CD4-positive, alpha-beta T cell treated with Interleukin-1 beta for 1 hour (primary cell): Measurements from ENCODE around the gene PDE2A.
A peak's percentile ranks its signal among the peaks of the same experiment; 100 is the strongest.

ENCODE experiments used
- DNase-seq, 2 donors: peaks; one replicate each; pipeline ENCODE4 v3.0.0-alpha.2; 2020 to 2022

Gene PDE2A

DNA sequence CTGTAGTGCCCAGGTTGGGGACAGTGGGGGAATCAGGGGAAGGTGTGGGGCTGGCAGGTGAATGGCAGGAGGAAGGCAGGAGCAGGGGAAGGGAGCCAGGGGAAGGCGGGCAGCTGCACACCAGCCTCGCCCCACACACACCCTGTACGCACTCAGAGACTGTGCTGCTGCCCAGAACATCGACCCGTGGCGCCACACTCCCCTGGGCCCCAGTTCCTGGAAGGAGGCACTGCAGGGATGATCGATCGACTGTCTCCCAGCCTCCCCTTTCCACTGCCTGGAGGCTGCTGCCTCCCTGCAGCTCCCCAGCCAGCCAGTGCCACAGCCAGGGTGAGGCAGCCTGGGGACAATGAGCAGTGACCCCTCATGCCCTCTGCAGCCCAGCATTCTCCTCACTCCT lies 19.2 kb downstream of the PDE2A start:
- no peak for DNase-seq

DNA sequence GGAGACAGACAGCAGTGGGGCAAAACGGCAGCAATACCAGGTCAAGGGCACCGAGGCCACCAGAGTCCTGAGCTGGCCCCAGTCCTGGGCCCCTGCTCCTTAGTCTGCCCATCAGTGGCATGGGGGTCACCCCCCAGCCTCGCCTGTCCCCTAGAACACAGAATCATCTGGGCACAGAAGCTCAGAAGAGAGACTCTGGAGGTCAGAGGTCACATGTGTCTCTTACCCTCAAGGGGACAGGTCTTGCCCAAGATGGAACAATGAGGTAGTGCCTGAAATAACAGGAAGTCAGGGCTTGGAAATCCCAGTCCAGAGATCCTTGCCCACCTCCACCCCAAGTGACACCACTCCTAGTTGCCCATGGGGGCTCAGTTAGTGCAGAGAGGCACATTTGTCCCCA lies 20.6 kb downstream of the PDE2A start:
- no peak for DNase-seq

DNA sequence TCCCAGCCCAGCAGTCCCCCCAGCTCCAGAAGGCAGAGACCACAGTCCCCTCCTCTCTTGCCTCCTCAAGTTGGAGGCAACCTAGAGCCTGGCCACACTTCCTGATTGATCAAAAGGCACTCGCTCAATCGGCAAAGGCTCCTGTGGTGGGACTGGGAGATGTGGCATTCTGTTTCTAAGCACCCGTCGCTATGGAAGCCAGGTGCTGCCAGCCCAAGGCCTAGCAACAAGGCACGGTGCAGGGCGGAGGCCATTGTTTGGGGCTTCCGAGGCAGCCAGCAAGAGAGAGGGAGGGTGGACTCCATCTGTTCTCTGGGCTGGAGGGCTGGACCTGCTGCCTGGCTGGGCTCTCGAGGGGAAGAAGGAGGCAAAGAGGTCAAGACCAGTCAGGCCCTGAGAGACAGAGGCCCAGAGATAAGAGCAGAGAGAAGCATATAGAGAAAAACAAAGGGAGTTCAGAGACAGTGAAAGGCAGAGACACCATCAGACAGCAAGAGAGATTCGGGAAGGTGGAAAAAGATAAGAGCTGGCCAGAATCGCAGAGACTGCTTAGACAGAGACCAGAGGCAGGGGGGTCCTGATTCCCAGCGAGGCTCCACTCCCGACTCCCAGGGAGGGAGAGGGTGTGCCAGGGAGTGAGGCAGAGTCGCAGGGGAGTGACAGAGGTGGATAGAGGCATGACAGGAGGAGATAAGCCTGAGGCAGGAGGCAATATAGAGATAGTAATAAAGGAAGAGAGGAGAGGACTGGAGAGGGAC lies 21.2 kb downstream of the PDE2A start:
- DNase-seq = no peak

DNA sequence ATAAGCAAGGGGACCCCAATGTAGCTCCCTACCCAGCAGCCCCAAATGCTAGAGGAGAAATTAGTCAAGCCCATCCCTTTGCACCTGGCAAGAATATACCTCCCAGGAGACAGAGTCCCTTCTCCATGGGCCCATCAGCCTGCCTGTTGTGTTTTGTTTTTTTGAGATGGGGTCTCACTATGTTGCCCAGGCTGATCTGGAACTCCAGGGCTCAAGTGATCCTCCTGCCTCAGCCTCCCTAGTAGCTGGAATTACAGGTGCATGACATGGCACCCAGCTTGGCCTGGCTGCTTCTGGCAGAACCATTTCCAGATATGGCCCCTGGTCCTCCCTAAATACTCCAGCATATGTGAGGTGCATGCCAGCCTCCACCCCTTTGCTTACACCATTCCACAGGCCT lies 22.1 kb downstream of the PDE2A start:
- no peak for DNase-seq

DNA sequence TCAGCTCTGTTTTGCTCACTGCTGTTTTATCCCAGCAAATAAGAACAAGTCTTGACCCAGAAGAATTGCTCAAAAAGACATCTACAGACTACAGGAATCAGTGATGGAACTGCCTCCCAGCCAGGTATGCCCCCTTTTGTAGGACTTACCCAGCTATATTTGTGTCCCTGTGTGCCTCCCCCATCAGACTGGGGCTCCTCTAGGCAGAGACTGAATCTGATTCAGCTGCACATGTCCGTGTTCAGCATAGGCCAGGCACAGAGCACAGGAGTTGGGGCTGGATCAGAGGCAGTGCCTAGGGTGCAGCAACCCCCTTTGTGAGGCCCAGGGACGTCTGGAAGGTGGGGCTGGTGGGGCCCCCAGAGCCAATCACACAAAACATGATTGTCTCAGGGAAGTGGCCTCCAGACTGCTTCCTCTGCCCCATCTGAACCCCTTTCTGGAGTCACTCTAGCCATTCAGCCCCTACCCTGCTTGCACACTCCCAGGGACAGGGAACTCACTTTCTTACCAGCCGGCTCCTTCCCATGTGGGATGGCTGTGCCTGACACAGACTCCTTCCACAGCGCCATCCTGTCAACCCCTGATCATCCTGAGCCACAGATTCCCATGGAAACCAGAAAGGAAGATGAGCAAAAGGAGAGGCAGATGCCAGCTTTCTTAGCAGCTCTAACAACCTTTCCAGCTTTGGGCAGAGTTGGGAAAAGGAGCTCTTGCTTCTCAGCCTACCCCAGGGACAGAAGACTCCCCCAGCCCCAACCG lies 24.8 kb downstream of the PDE2A start:
- DNase-seq = no peak

DNA sequence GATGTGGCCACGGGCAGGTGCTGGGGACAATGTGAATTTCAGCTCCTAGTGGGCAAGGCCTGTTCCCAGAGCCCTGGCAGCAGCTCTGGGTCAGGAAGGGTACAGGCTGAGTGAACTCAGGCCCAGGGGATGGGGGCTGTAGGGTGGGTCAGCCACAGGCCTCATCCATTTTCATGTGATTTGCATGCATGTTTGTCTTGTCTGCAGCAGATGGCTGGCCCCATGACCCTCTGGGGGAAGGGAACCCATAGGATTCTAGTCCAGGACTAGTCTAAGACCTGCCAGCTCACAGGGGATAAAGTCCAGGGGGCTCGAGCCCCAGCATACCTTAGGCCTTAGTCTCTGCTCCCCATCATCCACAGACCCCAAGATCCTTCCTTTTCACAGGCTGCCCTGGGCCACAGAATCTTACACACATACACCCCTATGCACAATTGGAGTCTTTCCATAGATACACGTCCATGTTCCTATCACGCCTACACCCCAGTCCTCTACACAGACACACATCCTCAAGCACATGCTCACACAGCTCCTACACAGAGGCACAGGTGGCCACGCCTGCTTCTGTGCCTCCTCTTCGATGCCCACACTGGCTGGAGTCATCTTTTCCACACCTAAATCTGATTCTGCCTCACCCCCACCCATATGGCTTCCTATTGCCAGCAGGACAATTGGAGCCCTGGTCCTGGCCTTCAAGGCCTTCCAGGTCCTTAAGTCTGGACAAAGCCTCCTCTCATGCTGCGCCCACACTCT lies 25.7 kb downstream of the PDE2A start:
- DNase-seq = no peak

DNA sequence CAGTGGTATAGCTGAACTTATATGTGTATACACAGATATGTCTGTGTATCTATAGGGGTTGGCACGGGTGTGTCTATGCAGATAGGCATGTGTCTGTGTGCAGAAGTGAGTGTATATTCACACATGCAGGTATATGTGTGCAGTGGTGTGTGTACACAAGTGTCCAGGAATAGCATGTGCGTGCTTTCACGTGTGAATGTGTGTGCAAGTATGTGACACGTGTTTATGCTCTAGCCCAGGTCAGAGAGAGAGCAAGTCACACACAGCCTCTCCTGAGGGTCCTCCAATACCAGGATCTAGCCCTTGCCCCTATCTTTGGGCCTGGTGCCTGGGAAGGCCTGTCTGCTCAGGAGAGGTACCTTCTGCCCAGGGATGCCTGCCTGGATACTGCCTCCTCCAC lies 26.3 kb downstream of the PDE2A start:
- DNase-seq = no peak

DNA sequence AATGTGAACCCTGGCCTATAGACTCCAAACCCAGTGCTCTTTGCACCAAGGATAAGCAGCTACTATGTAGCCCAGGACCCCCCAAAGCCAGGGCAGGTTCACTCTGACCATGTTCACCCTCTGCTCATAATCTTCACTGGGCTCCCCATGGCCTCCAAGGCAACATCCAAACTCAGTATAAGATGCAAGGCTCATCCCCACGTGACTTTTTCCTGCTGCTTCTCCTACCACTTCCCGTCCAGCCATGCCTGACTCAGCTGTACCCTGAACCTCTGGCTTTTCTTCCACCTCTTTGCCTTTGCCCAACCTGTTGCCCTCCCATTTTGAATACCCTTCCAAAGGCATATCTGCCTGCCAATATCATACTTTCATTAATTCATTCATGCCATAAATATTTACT lies 27.8 kb downstream of the PDE2A start:
- DNase-seq = no peak

DNA sequence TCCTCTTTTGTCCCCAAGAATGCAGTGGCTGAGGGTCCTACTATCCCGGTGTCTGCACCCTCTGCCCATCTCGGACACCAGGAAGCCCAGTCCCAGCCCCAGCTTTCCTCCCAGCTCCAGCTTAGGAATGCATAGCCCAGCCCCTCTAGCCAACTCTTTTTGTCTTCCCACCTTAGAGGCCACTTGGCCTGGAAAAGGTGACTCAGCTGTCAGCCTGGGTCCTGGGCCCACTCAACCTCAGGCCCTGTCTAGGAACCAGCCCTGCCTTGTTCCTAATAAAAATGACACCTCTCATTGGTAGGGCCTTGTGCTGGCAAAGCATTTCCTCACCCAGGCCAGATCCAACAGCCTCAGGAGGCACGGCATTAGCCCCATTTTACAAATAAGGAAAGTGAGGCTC lies 28.2 kb downstream of the PDE2A start:
- no peak for DNase-seq

DNA sequence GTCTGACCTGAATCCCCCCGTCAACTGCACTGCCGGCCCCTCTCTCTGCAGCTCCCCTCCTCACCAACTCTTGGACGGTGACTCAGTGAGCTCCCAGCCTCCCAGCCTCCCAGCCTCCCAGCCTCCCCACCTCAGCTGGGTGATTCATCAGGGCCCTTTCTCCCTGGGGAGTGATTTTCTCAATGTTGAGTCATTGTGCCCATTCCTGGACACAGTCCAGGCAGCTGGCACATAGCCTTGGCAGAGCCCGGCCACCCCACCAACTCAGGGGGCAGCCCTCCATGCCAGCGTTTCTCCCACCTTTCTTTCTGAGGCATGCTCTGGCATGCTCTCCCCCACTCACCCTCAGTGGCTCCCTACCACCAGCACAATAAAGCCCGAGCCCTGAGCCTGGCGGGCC lies 30.7 kb downstream of the PDE2A start:
- no peak for DNase-seq

DNA sequence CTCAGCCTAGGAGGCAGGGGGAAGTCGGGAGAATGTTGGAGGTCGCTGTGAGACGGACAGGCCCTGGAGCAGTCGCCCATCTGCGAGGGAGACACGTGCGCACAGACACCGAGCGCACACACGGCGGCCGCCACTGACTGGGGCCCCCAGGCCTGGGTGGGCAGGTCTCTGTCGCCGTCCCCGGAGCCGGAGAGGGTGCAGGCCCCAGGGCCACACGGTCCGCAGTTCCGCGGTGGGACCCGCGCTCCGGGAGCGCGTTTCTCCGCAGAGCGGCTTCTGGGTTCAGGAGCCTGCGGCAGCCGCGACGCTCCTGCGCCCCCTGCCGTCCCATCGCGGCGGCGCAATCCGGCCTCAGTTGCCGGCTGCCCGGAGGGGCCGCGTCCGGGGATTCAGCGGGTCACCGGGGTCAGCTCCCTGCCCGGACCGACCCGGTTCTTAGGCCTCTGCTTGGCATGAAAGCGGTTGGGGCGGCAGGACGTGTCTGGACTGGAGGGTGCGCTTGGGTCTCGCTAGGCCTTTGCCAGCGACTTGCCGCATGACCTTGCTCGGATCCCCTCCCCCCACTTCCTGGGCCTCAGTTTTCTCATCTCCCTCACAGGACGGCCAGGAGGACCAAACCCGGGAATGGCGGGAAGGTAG lies 31.2 kb downstream of the PDE2A start:
- DNase-seq = peak; percentile 58 to 63

DNA sequence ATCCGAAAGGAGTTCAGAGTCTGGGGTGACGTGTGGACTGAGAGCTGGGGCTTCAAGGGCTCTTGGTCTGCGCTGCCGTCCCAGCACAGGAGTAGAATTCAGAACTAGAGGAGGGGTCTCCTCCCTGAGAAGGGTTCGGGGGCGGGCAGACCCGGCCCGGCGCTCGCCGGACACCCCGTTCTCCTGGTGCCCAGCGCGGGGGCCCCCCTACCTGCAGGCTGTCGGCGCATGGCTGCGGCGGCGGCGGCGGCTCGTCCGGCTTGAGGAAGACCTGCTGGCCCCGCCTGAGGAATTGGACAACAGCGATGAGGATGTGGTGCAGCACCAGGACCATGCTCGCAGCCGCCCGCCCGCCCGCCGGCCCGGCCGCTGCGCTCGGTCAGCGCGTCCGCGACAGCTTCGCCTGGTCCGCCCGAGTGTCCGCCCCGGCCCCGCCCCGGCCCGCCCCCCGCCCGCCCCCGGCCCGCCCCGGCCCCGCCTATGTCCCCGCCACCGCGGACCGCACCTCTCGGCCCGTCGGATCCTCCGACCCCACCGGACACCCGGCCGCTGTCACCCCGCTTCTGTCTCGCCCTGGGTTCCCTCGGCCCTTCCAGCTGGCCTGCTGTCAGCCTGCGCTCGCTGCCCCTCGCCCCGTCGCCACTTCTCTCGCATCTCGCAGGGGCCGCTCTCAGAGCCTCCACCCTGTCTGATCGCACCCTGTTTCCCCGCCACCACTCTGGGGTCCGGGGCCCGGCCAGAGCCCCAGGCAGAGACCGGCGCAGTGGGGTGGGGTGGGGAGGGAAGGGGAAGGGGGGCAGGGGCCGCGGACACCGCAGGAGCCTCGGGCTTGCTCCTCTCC lies 32.0 kb downstream of the PDE2A start:
- peak in 1 of 2 donors; percentile 11 for DNase-seq

DNA sequence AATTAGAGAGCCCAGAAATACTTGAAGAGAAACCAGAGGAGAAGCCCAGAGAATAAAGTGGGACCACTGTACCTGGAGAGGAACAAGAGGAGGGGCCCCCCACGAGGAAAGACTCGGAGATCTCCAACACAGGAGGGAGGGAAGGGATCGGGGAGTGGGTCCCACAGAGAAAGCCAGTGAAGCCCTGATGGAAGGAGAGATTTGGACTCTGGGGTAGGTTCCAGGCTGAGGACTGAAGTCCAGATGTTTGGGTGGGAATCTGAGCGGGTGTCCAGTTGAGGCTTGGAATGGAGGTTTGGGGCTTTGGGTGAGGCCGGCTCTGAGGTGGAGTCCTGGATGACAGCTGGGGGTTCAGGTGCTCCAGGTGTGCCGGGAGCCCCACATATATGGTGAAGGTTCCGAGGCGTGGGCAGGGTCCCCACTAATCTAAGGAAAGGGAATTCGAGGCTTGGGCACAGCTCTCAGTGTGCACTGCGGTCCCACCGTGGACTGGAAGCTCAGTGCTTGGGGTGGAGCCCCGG lies 32.6 kb downstream of the PDE2A start:
- DNase-seq = no peak

DNA sequence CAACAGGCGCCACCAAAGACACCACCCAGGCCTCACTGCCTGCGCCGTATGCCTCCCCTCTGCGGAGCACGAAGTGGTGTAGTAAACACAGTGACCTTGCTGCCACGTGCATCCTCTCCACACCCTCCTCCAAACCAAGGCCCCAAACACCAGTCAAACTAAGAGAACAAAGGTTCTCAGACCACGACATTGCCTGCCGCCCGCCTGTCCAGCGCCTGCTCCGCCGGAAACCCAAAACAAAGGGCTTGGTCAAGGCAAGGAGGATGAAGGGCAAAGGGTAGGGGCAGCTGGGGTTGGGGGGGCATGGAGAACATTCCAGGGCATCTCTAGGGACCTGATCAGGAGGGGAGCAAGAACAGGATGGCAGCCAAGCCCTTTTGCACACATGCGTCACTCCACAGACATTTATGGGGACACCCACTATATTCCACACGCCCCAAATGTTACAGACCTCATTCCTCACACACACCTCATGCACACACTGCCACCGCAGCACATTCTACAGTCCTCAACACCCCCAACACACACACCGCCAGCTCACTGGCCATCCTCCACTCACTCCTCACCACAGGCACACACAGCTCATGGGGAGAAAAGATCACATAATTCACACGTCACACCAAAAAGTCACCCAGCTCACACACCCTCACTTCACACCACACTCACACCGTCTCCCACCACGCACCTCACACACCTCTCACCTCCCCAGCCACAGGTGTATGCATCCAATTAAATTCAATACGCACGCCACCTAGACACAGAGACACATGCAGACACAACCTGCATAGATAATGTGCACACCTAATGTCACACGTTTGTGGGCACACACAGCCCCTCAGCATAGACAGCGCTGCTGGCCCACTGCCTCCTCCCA lies 34.5 kb downstream of the PDE2A start:
- no peak for DNase-seq

DNA sequence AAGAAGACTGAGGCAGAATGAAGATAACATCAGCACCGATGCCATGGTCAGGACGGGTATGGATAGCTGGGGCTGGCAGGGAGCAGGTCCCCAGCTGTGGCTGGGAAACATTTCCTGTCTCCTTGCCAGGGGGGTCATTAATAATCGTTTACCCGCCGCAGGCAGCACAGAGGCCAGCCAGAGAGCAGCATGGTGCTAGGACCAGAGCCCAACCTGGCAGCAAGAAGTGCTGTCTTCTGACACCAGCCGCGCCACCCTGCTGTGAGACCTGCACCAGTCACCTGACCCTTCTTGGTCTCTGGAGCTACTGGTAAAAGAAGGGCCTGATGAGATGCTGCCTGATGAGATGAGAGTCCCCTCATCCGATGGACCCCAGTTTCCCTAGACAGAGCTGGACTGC lies 36.3 kb downstream of the PDE2A start:
- no peak for DNase-seq

DNA sequence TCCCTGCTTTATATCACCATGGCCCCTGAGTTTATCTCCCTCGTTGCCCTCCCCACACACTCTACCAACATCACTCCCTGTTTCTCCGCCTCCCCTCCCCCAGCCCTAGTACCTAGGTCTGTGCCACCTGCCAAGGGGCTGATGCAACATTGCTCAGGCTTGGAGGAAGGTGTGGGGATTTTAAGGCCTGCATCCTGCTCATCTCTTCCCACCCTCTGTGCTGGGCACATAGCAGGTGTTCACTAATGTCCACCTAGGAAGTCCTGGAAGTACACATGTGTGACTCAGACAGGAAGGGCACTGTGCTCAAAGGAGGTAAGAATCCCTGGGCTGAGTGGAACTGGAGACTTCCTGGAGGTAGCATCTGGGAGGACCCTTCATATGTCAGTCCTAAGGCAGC lies 37.0 kb downstream of the PDE2A start:
- DNase-seq = no peak

DNA sequence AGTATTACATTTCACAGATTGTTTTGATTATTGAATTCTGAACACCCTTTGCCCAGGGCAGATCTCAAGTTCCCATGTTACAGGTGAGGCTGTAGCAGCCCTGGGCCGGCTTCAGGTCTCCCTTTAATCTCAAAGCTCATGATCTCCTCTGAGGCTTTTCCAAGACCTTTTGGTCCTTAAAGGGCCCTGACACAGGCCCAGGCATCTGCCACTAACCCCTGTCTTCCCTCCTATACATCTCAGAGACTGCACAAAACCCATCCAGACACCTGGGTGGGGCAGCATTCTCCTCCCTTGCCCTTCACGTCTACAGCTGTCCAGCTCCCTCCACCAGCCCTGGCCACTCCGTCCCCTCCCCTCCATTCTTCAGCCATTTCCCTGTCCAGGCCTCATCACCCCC lies 37.8 kb downstream of the PDE2A start:
- DNase-seq = no peak

DNA sequence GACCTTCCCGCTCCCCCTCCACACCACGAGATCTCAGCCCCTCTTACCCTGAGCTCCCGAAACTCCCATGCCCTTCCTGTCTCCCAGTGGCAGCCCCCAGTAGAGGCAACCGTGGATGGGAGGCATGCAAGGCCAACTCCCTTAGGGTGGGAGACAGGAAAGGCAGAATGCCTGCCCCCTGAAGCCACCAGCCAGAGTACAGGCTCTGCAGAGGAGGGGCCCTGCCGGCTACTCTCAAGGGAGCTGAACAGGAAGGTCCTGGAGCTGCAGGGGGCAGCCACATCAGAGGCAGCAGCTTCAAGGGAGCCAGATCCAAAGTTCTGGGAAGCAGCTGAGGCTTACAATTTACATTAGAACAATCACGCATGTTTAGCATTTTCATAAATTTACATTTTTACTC lies 38.3 kb downstream of the PDE2A start:
- no peak for DNase-seq

DNA sequence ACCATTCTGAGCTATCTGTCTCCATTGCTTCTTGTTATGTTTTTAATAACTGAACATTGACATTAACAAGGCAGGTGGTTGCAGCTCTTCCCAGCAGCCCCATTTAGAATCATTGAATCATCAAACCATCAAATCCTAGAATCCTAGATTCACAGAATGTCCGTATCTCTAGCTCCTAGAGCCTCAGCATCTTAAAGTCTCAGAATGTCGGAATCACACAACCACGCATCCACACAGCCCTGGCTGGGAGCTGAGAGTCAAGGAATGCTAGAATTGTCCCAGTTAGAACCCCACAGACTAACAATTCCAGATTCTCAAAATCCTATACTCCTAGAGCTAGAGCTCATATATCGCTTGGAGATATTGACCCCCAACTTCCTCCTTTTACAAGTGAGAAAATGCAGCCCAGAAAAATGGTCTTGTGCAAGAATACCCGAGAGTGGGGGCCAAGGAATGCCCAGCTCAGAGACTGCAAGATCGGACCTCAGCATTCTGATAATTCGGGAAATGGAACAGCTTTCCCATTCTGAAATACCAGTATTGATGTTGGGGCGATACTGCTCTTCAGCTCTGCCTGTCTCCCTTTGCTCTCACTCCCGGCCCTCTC lies 38.8 kb downstream of the PDE2A start:
- DNase-seq = no peak

DNA sequence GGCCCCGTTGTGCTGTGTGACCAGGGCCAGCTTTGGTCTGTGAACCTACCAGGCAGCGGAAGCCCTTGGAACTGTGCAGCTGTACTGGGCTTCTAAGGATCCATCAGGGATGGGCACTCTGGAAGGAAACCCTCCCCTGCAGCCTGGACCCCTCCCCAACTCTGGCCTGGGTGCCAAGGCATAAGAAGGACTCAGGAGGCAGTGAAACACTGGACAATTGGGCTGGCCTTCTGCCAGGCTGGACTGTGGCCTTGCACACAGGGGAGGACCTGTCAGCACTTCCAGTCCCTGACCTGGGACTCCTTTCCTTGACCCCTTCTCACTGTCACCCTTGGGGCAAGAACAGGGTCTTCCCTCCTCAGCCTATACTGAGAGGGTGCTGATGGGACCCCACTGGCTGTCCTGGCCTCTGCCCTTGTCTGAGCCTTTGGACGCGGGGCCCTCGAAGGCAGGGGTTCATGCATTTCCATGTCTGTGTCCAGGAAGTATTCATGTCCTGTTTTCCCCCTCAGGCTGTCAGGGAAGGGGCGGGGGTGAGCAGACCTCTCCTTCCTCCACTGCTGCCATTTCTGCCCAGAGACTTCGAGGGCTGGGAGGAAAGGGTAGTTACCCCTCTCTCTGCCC lies 39.6 kb downstream of the PDE2A start:
- no peak for DNase-seq
